GM18520 (cell line): ENCODE results near the gene CABYR.

Source experiments
- ATAC-seq: cut with Tn5 transposase; IDR thresholded peaks from one replicate; pipeline ENCODE4 v1.9.1; 2021; ENCODE audit not compliant: unreplicated experiment

CABYR gene

DNA sequence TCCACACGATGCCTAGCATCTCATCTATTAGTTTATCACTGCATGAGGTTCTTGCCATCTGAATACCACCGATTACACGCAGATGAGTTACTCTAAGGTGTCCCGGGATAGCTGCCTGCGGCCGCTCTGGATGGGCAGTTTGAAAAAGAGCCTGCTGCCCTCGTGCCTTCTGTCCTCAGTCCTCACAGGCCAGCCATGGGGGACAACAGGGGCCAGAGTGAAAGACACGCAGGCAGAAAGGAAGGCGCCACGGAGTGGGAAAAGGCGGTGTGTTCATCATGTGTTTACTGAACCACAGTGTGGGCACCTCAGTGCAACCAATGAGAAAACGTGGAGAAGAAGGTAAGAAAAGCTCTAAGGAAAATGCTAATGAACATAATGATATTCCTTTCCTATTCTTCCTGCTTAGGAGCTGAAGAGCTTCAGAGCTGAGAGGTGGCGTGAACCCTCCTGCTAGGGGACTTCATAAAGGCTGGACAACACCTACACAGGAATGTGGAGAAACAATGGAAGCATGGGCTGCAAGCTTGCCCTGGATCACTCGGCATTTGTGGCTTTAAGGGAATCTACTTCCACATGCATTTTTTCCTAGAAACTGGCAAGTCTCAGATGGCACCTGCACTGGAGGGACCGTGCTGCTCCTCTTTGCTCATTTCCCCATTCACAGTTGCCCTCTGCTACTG lies 50.9 kb downstream of the CABYR start:
- ATAC-seq, result no peak

DNA sequence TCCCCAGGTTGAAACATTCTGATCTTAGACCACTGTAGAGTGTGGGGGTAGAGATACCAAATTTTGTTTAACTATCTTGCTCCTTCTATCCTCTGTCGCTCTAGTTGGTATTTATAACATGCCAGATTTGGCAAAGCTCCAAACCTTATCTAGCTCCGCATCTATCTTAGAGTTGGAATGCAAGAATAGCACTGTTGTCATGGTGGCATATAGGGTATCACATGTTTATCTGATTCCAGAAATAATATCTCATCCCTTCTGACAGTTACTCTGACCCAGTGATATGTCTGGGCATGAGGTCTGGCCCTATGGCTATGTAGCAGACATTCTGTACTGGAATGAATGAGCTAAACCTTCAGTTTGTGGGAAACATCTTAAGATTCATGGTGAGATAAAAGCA lies 51.7 kb downstream of the CABYR start:
- ATAC-seq, result no peak

DNA sequence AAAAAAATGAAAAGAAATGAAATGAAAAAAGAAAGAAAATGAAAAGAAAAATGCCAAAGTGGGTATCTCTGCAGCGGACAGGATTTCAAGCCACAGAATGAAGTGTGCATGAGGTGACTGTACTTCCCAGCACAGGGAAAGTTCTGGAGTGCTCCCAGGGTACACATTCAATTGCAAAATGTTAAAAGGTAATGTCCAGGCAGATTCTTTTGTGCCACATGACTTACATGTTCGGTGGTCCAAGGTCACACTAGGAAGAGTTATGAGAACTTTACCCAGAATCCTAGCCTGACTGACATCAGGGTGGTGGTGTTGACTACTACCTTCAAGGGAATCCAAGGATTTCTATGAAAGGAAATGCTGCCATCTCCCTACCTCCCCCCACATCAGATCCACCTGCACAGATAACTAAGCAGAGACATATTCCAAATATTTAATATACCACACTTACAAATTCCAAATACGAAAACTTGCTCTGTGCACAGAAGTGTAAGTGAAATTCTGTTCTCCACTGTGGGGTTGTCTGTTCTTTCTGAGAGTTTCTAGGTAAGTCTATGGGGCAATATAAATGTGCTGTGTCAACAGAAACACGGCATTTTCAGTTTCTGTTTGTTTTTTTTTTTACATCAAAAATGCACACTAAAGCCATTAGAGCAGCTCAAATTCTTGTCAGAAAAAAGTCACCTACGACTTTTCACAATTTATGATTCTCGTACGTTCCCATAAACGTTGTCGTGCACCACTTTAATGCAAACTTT lies 56.6 kb downstream of the CABYR start:
- ATAC-seq, result no peak

DNA sequence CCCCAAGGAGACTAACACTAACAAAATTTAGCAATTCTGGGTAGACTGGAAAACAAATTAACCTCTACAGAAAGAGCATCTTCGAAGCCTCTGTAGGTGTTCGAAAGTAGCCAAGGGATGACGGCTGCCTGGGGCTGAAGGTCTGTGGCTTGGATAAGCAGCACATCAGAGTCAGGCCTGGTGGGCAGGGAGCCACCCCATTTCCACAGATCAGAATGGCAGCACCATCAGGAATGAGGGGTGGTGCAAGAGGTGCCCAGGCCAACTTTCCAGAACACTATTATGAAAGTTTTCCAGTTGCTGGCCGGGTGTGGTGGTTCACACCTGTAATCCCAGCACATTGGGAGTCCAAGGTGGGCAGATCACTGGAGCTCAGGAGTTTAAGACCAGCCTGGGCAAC lies 57.9 kb downstream of the CABYR start:
- no peak for ATAC-seq

DNA sequence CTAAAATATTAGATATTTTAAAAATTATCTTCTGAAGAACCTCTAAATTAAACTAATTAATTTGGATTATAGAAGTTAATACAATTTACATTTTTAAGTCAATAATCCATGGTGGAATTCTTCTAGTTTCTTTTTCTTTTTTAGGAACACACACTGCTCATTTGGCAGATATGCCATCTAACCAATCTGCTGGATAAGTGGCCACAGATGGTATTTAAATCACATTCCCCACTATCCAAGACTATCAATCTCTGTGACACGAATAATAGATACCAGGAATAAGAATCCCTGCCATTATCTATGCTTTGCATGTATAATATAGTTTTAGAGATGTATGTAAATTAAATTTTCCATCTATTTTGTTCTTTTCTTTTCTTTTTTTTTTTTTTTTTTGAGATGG lies 58.5 kb downstream of the CABYR start:
- ATAC-seq, result no peak

DNA sequence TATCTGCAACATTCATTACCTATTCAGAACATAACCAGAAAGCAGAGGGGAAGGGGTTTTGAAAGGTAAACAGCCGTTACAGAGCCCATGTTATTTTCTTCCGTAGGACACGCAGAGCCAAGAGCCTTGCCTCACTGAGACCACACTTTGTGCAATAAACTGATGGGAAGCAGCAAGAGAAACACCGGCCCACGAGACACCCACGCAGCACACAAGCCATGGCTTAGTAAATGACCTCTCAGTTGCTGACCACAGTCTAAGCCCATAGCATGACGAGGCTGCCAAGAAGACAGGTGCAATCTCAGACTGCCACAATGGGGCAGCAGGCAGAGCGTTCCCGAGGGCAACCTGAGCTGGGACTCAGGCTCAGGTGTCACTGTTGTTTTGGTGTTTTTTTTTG lies 59.6 kb downstream of the CABYR start:
- ATAC-seq, result no peak

DNA sequence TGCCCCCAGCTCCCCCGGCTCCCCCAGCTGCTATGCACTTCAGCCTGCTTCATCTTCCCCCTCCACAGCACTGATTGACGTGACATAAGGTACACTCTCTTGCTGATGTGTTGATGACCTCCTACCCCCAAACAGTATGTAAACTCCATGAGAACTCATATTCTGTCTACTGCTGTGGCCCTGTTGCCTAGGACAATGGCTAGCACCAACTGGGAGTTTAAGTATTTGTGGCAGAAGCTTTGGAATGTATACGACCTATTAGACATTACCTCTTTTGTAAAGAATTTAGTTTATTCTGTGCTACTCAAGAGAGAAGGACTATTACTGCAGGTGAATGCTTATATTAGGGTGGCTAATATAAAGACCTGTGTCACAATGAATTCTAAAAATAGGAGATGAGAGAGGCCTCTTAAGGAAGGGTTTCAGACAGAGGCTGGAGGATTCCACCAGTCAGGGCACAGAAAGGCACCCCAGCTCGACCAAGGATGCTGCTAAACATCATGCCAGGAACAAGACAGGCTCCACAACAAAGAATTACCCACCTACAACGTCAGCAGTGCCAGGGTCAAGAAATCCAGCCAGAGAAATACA lies 60.6 kb downstream of the CABYR start:
- ATAC-seq, result no peak

DNA sequence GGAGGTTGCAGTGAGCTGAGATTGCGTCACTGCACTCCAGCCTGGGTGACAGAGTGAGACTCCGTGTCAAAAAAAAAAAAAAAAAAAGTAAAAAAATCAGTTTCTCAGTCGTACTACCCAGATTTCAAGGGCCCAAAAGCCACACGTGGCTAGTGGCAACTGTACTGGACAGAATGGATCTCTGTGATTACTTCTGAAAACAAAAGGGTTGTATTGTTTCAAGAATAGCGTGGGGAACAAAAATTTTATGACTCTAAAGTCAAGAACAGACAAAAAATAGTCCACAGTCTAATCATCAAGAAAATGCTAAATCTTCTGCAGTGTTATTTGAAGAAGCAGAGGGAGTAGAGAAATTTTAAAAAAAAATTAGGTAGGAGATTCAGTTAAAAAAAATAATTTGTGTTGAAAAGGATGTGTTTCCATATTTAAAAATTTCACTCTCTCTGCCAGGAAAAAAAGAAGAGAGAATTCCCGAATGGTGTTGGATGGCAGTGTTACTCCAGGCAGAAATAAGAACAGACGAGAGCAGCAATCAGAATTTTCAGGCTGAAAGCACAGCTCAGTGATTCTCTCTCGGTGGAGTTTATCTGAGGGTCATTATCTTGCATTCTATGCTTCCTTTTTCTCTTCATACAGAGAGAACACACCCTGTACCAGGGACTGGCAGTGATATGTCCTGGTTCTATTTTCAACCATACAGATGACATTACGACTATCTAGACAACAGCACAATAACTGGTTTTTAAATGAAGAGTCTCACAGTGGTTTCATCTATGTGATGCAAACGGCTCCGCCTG lies 61.8 kb downstream of the CABYR start:
- ATAC-seq, result no peak

DNA sequence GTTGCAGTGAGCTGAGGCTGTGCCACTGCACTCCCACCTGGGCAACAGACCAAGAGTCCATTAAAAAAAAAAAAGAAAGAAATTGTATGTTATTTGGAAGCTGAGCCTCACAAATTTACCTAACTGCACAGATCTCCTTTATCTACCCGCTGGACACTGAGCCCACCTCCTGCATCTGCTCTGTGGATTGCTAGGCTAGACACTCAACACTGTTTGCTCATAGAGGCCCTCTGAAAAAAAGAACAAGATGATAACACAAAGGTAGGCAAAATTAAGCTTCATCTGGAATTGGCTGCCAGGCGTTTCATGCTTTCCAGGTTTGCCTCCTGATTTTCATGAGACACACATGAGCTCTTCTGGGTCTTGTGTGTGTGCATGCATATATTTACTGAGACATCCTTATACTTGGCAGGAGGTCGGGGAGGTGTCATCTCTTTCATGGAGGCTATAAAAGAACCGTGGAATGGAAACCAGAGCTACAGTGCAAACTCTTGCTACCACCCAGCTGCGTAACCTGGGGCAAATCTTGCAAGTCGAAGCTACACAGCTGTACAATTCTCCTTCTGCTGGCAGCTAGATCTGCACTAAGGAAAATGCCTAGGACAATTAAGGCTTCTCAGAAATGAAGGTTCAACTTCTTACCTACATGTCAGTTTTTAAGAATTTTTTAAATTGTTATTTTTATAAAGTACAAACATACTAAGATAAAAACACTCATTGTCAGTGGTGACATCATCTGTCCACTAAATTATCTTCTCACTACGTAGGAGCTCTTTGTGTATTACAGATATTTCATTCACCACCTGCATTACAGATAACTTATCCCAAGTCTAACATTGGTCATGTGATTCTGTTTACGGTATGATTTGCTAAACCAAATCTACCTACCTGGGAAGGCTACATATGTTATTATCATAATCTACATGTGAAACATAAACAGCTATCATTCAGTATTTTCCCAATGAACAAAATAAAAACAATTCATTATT lies 63.1 kb downstream of the CABYR start:
- ATAC-seq, result no peak

DNA sequence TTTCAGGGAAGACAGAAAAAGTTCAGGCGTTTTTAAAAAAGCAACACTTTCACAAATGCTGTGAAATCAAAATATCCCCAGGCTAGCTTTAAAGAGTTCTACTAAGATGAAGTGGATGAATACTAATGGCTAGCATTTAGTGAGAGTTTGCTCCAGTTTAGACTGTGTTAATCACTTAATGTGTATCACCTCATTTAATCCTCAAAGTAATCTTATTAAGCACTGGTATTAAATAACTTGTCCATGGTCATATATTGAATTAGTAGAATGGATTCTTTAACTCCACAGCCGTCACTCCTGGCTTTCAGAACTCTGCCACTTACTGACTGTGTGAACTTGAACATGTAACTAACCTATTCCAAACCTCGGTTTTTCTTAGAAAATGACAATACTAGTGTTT lies 66.0 kb downstream of the CABYR start:
- no peak for ATAC-seq

DNA sequence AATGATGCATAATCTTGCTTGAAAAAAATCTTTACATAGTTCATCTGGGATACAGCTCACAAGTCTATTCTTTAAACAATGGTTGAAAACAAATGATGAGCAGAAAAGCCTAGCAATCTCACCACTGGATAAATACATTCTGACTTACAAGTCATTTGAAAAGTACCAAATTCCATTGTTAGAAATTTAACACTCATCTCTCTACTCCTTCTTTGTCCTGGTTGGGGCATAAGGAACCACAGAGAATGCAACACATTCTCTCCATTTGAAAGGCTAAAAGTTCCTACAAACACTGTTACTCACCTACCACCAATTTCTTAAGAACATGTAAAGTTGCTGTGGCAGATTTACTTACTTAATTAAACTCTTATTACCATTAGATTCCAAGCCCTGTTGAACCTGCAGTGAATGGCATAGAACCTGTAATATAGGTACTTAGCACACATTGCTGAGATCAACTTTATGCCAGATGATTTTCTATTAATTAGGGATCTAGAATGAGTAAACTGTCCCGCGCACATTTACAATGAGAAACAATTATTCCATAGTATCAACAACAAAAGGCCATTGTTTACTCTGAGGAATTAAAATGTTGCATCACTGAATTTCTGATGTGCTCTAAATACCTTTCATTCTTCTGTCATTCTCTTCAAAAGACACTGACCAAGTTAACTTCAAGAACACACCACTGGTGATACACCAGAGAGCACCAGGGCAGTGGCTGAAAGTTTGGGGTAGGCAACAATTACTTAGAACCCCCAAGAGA lies 69.6 kb downstream of the CABYR start:
- no peak for ATAC-seq

DNA sequence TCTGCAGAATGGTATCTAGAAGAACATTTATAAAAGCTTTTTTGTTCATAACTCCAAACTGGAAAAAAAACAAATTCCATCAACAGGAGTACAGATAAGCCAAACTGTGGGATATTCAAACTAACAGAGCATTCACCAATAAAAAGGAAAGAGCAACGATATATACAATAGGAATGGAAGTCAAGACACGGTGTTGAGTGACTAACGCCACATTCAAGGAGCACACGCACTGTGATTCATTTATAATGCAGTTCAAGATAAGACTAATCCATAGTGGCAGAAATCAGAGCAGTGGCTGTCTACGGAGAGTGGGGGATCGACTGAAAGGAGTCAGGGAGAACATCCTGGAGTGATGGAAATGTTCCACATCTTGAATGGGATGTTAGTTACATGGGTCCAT lies 70.7 kb downstream of the CABYR start:
- ATAC-seq, result no peak
